GM18861 (cell line): ENCODE data around the gene SMOC2.

ENCODE experiments used
- ATAC-seq: cut with Tn5 transposase; IDR thresholded peaks from one replicate; pipeline ENCODE4 v1.9.1; 2021; ENCODE audit not compliant: unreplicated experiment

SMOC2 gene

GRCh38 chr6:168618546-168619315 is 177.7 kb downstream of the SMOC2 start:
- ATAC-seq: no peak

- ATAC-seq: no peak
Observed at GRCh38 chr6:168619560-168620314, 178.8 kb downstream of the SMOC2 start.

- ATAC-seq: no peak
Observed at GRCh38 chr6:168620578-168620977, 179.6 kb downstream of the SMOC2 start.

GRCh38 chr6:168623736-168624135 is 182.8 kb downstream of the SMOC2 start:
- ATAC-seq: no peak

GRCh38 chr6:168624540-168624939 is 183.6 kb downstream of the SMOC2 start:
- no peak for ATAC-seq

- ATAC-seq: no peak
Observed at GRCh38 chr6:168624948-168625347, 184.0 kb downstream of the SMOC2 start.

GRCh38 chr6:168625602-168626001 is 184.6 kb downstream of the SMOC2 start:
- no peak for ATAC-seq

- ATAC-seq: no peak
Observed at GRCh38 chr6:168626046-168626602, 185.1 kb downstream of the SMOC2 start.

GRCh38 chr6:168627506-168628175 is 186.7 kb downstream of the SMOC2 start:
- ATAC-seq: no peak

- ATAC-seq: no peak
Observed at GRCh38 chr6:168628176-168628553, 187.2 kb downstream of the SMOC2 start.

- ATAC-seq: no peak
Observed at GRCh38 chr6:168628732-168629245, 187.8 kb downstream of the SMOC2 start.

GRCh38 chr6:168631564-168631963 is 190.6 kb downstream of the SMOC2 start:
- ATAC-seq: no peak

GRCh38 chr6:168632694-168633093 is 191.7 kb downstream of the SMOC2 start:
- no peak for ATAC-seq

- no peak for ATAC-seq
Observed at GRCh38 chr6:168634541-168635328, 193.8 kb downstream of the SMOC2 start.

GRCh38 chr6:168636147-168637004 is 195.4 kb downstream of the SMOC2 start:
- no peak for ATAC-seq

- ATAC-seq: no peak
Observed at GRCh38 chr6:168637834-168638233, 196.8 kb downstream of the SMOC2 start.

GRCh38 chr6:168638468-168639271 is 197.7 kb downstream of the SMOC2 start:
- ATAC-seq: no peak

- ATAC-seq: no peak
Observed at GRCh38 chr6:168640181-168640580, 199.2 kb downstream of the SMOC2 start.

- ATAC-seq: no peak
Observed at GRCh38 chr6:168640768-168641167, 199.8 kb downstream of the SMOC2 start.
